ENCODE measurements around the gene CENPP. TPM values are rescaled to one million over a fixed set of nuclear protein-coding genes. Genes with fewer than 3 reads are reported as not detected.
"Not testable (repeated sequence)": the region's sequence is repeated elsewhere in the genome, so short reads cannot be mapped to it uniquely, and the experiment has no call there.

Gene CENPP
- total RNA-seq, 1 donor from 2014 or later, result 1.3 TPM

GRCh38 chr9:92617951-92618510 lies 292.3 kb downstream of the CENPP start:
- FAIRE-seq, result no peak
- no peak for DNase-seq (ENCODE audit: low read depth)
- Histone ChIP-seq H3K27me3 (ENCODE audit: control insufficient read depth, insufficient read depth, low read length) (no peaks in the 10 kb centered on the region), H3K36me3 (ENCODE audit: control insufficient read depth, insufficient read depth, low read length) (peaks cover 44% of the 10 kb centered on the region), H3K4me3 (ENCODE audit: low read depth, low read length) (no peak overlapping the region)
- no peak for TF ChIP-seq CTCF (IDR thresholded peaks at IDR 0.05; ENCODE audit: insufficient read depth, low read length, severe bottlenecking)

DNA sequence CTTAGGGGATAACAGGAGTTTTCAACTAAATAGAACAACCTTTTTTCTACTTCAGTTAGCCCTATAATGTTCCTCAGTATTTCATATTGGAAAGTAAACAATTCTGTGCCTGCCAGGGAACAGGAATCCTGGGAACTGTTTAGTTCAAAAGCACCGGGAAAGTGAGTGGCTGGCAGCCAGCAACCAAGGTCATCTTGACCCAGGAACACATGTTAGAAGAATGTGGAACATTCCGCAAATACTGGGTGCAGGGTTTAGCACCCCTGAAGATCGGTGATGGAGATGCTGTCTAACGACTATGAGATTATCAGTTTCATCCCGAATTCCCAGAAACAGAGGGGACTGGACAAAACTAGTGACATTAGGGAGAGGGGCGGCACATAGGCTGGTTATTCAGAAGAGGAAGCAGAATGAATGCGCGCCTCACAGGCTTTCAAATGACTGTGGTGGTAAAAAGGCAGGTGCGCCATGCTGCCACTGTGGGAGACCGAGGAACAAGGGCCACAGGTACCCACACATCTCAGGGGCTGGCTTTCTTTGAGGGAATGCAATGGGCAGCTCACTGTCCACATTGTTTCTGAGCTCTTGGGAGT lies 293.0 kb downstream of the CENPP start:
- no peaks in the 10 kb centered on the region for H3K27me3 ChIP-seq (ENCODE audit: control insufficient read depth, insufficient read depth, low read length)
- no peak overlapping the region for H3K4me3 ChIP-seq (ENCODE audit: low read depth, low read length)
- peaks cover 41% of the 10 kb centered on the region for H3K36me3 ChIP-seq (ENCODE audit: control insufficient read depth, insufficient read depth, low read length)
- TF ChIP-seq CTCF (IDR thresholded peaks at IDR 0.05; ENCODE audit: insufficient read depth, low read length, severe bottlenecking), result no peak
- DNase-seq (ENCODE audit: low read depth), result no peak
- no peak for FAIRE-seq

DNA sequence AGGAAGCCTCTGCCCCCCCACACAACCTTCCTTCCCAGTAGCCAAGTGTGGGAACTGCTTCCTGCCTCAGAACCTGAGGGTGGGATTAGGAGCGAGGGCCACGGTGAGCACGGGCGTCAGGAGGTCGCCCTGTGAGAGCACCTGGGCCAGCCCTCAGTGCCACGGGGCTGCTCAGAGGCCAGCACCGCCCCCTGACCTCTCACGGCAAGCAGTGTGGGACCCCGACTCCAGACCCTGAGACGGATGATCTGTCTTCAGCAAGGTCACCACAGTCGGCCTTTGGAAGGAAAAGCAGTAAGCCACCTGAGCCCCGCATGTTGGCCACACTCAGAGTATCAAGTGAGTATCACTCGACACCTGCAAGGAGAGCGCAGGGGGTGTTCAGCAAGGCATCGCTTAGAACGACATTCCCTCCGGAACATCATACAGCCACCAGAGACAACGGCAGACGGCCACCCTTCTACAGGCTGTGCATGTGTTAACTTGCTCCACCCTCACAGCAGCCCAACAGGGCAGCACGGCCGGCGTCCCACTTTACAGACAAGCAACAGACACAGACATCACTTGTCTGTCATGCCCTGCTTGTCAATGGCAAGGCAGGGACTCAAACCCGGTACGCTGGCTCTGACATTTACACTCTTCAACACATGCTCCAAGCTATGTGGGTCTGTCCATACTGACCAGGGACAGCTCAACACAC lies 294.0 kb downstream of the CENPP start:
- Histone ChIP-seq H3K27me3 (ENCODE audit: control insufficient read depth, insufficient read depth, low read length) (no peaks in the 10 kb centered on the region), H3K4me3 (ENCODE audit: low read depth, low read length) (no peak overlapping the region), H3K36me3 (ENCODE audit: control insufficient read depth, insufficient read depth, low read length) (peaks cover 35% of the 10 kb centered on the region)
- no peak for TF ChIP-seq CTCF (IDR thresholded peaks at IDR 0.05; ENCODE audit: insufficient read depth, low read length, severe bottlenecking)
- FAIRE-seq (no peak), DNase-seq (ENCODE audit: low read depth) (no peak)

DNA sequence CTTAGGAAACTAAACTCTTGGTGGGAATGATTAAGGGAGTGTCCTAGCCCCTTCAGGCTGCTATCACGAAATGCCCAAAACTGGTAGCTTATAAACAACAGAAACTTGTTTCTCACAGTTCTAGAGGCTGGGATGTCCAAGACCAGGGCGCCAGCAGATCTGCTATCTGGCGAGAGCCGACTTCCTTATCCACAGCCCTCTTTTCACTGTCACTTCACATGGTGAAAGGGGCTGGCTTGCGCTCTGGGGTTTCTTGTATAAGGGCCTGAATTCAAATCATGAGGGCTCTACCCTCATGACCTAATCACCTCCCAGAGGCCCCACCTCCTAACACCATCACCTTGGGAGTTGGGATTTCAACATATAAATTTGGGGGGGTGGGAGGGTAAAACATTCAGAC lies 295.1 kb downstream of the CENPP start:
- no peak overlapping the region for H3K4me3 ChIP-seq (ENCODE audit: low read depth, low read length)
- DNase-seq (ENCODE audit: low read depth), result no peak
- FAIRE-seq, result no peak
- peaks cover 27% of the 10 kb centered on the region for H3K36me3 ChIP-seq (ENCODE audit: control insufficient read depth, insufficient read depth, low read length)
- TF ChIP-seq CTCF (IDR thresholded peaks at IDR 0.05; ENCODE audit: insufficient read depth, low read length, severe bottlenecking), result no peak
- H3K27me3 ChIP-seq (ENCODE audit: control insufficient read depth, insufficient read depth, low read length), result no peaks in the 10 kb centered on the region

DNA sequence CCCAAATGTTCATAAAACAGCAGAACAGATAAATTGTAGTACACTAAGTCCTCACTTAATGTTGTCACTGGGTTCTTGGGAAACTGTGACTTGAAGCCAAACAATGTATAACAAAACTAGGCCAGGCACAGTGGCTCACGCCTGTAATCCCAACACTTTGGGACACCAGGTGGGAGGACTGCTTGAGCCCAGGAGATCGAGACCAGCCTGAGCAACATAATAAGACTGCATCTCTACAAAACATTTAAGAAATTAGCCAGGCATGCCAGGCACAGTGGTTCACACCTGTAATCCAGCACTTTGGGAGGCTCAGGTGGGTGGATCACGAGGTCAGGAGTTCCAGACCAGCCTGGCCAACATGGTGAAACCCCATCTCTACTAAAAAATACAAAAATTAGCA lies 298.2 kb downstream of the CENPP start:
- not testable (repeated sequence) for H3K36me3 ChIP-seq (ENCODE audit: control insufficient read depth, insufficient read depth, low read length); FAIRE-seq; DNase-seq (ENCODE audit: low read depth); H3K27me3 ChIP-seq (ENCODE audit: control insufficient read depth, insufficient read depth, low read length); H3K4me3 ChIP-seq (ENCODE audit: low read depth, low read length)

DNA sequence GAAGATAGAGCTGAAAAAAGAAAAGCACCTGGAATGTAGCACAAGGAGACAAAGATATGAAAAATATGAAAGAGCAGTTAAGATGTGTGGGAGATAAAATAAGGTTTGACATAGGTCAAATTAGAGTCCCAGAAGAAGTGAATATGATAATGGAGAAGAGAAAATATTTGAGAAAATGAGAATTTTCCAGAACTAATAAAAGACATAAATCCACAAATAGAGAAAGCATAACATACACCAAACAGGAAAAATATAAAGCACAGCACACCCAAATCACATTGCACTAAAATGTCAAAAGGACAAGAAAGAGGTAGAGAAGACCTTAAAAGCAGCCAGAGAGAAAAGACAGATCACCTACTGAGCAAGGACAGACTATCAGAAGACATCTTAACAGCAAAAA lies 300.7 kb downstream of the CENPP start:
- FAIRE-seq, result no peak

More for the DNA sequence above, 300.7 kb downstream of the CENPP start:
- Histone ChIP-seq H3K27me3 (ENCODE audit: control insufficient read depth, insufficient read depth, low read length) (no peaks in the 10 kb centered on the region), H3K4me3 (ENCODE audit: low read depth, low read length) (no peak overlapping the region), H3K36me3 (ENCODE audit: control insufficient read depth, insufficient read depth, low read length) (peaks cover 3% of the 10 kb centered on the region)
- TF ChIP-seq CTCF (IDR thresholded peaks at IDR 0.05; ENCODE audit: insufficient read depth, low read length, severe bottlenecking), result no peak
- DNase-seq (ENCODE audit: low read depth), result no peak

Measured in bronchial epithelial cell (primary cell).